ENCODE results near the gene ARMC10. TPM values are rescaled to one million over a fixed set of nuclear protein-coding genes. Genes with fewer than 3 reads are reported as not detected.

ARMC10 gene
- 44.7 and 65.7 TPM in 2 replicates for total RNA-seq

GRCh38 chr7:103074519-103075336 is at the start of gene ARMC10, which contains the start of gene FBXL13:
TSS of gene ARMC10 (plus strand) at chr7:103075140. CDS start at chr7:103075273, 133 bp downstream.
TSS of gene FBXL13 (minus strand) at chr7:103074796.

Other genes with a start within 250 kb of the ARMC10 start
- 70.0 and 147 TPM in 2 replicates for gene LRRC17, start 162.1 kb upstream of the ARMC10 start, total RNA-seq
- gene FBXL13, start 344 bp upstream of the ARMC10 start, total RNA-seq, result 0.96 and 3.7 TPM in 2 replicates
- 11.9 and 12.7 TPM in 2 replicates for gene NAPEPLD, start 74.0 kb downstream of the ARMC10 start, total RNA-seq
- 61.7 and 63.8 TPM in 2 replicates for gene PMPCB, start 222.3 kb downstream of the ARMC10 start, total RNA-seq

All from regular cardiac myocyte (primary cell).